ENCODE results near the gene DPP9. TPM values are rescaled to one million over a fixed set of nuclear protein-coding genes. Genes with fewer than 3 reads are reported as not detected.
A peak's percentile ranks its signal among the peaks of the same experiment; 100 is the strongest.

Gene DPP9
- total and polyA plus RNA-seq, 5 donors from 2014 or later = 14.3 to 93.3 (median 17.7) TPM

- DNase-seq = no peak
- no peak overlapping the region for H3K27ac Mint-ChIP-seq
- H3K27me3 Mint-ChIP-seq = peaks cover 22% of the 10 kb centered on the region
- H3K4me3 ChIP-seq (ENCODE audit: low read depth, low read length) = no peak overlapping the region
- H3K9me3 Mint-ChIP-seq = peaks cover 0 to 2% (median 0%) of the 10 kb centered on the region in 7 donors
- no peak overlapping the region for H3K4me3 Mint-ChIP-seq
- no peaks in the 10 kb centered on the region for H3K9me3 ChIP-seq (ENCODE audit: control insufficient read depth in 2 of 2, low read length in 2 of 2)
- no peaks in the 10 kb centered on the region for H3K4me1 Mint-ChIP-seq
- no peaks in the 10 kb centered on the region for H3K27me3 ChIP-seq (ENCODE audit: control insufficient read depth, insufficient read depth, low read length)
- H3K36me3 ChIP-seq (ENCODE audit: control insufficient read depth, insufficient read depth, low read length) = no peaks in the 10 kb centered on the region
- H3K36me3 Mint-ChIP-seq = no peaks in the 10 kb centered on the region
- no peaks in the 10 kb centered on the region for H3K4me1 ChIP-seq (ENCODE audit: control insufficient read depth, insufficient read depth, low read length, poor library complexity, severe bottlenecking)
- no peak overlapping the region for H3K27ac ChIP-seq (ENCODE audit: insufficient read depth, low read length, poor library complexity, severe bottlenecking)
- no peak for ATAC-seq (ENCODE audit: low read depth in 2 of 2)
These were observed 14.4 kb upstream of the DPP9 start for GRCh38 chr19:4737955-4738600.

GRCh38 chr19:4733755-4734345, 10.2 kb upstream of the DPP9 start:
- ATAC-seq (ENCODE audit: low read depth in 2 of 2) (no peak), DNase-seq (no peak)
- peaks cover 0 to 2% (median 0%) of the 10 kb centered on the region in 7 donors for H3K9me3 Mint-ChIP-seq
- no peaks in the 10 kb centered on the region for H3K4me1 ChIP-seq (ENCODE audit: control insufficient read depth, insufficient read depth, low read length, poor library complexity, severe bottlenecking)
- peaks cover 23% of the 10 kb centered on the region for H3K27me3 Mint-ChIP-seq
- H3K27me3 ChIP-seq (ENCODE audit: control insufficient read depth, insufficient read depth, low read length) = no peaks in the 10 kb centered on the region
- H3K4me1 Mint-ChIP-seq = peaks cover 0 to 12% (median 6%) of the 10 kb centered on the region in 4 donors
- no peak overlapping the region for H3K4me3 Mint-ChIP-seq
- no peak overlapping the region for H3K27ac Mint-ChIP-seq
- H3K36me3 Mint-ChIP-seq = no peaks in the 10 kb centered on the region
- H3K9me3 ChIP-seq (ENCODE audit: control insufficient read depth in 2 of 2, low read length in 2 of 2) = no peaks in the 10 kb centered on the region
- H3K4me3 ChIP-seq (ENCODE audit: low read depth, low read length) = no peak overlapping the region
- H3K36me3 ChIP-seq (ENCODE audit: control insufficient read depth, insufficient read depth, low read length) = no peaks in the 10 kb centered on the region
- no peak overlapping the region for H3K27ac ChIP-seq (ENCODE audit: insufficient read depth, low read length, poor library complexity, severe bottlenecking)

- Histone ChIP-seq H3K27ac (ENCODE audit: insufficient read depth, low read length, poor library complexity, severe bottlenecking) (no peak overlapping the region), H3K4me1 (ENCODE audit: control insufficient read depth, insufficient read depth, low read length, poor library complexity, severe bottlenecking) (no peaks in the 10 kb centered on the region), H3K27me3 (ENCODE audit: control insufficient read depth, insufficient read depth, low read length) (no peaks in the 10 kb centered on the region), H3K36me3 (ENCODE audit: control insufficient read depth, insufficient read depth, low read length) (no peaks in the 10 kb centered on the region), H3K4me3 (ENCODE audit: low read depth, low read length) (no peak overlapping the region), H3K9me3 (ENCODE audit: control insufficient read depth in 2 of 2, low read length in 2 of 2) (no peaks in the 10 kb centered on the region)
- H3K36me3 Mint-ChIP-seq = no peaks in the 10 kb centered on the region
- peak overlapping the region; percentile 20 to 84 (median 76) for H3K27ac Mint-ChIP-seq
- ATAC-seq (ENCODE audit: low read depth in 2 of 2) (peak; percentile 83), DNase-seq (peak; percentile 43 to 73 (median 66))
- peaks cover 0 to 2% (median 0%) of the 10 kb centered on the region in 7 donors for H3K9me3 Mint-ChIP-seq
- peaks cover 16% of the 10 kb centered on the region for H3K27me3 Mint-ChIP-seq
- H3K4me3 Mint-ChIP-seq = peak overlapping the region in 2 of 4 donors; percentile 4 to 80
- peaks cover 0 to 12% (median 6%) of the 10 kb centered on the region in 4 donors for H3K4me1 Mint-ChIP-seq
These were observed 9.1 kb upstream of the DPP9 start for GRCh38 chr19:4732680-4733114.

GRCh38 chr19:4730740-4731171, 7.1 kb upstream of the DPP9 start:
- peak; percentile 49 to 61 (median 53) for DNase-seq
- Histone ChIP-seq H3K9me3 (ENCODE audit: control insufficient read depth in 2 of 2, low read length in 2 of 2) (no peaks in the 10 kb centered on the region), H3K36me3 (ENCODE audit: control insufficient read depth, insufficient read depth, low read length) (no peaks in the 10 kb centered on the region), H3K27ac (ENCODE audit: insufficient read depth, low read length, poor library complexity, severe bottlenecking) (no peak overlapping the region), H3K4me1 (ENCODE audit: control insufficient read depth, insufficient read depth, low read length, poor library complexity, severe bottlenecking) (no peaks in the 10 kb centered on the region), H3K4me3 (ENCODE audit: low read depth, low read length) (no peak overlapping the region), H3K27me3 (ENCODE audit: control insufficient read depth, insufficient read depth, low read length) (no peaks in the 10 kb centered on the region)
- H3K27me3 Mint-ChIP-seq = peaks cover 12% of the 10 kb centered on the region
- peak overlapping the region in 2 of 4 donors; percentile 43 to 69 for H3K4me3 Mint-ChIP-seq
- peaks cover 0 to 2% (median 0%) of the 10 kb centered on the region in 7 donors for H3K9me3 Mint-ChIP-seq
- peak overlapping the region in 1 of 3 donors; percentile 60 for H3K27ac Mint-ChIP-seq
- H3K4me1 Mint-ChIP-seq = peaks cover 0 to 12% (median 6%) of the 10 kb centered on the region in 4 donors
- peak; percentile 61 to 65 for ATAC-seq (ENCODE audit: low read depth in 2 of 2)
- no peaks in the 10 kb centered on the region for H3K36me3 Mint-ChIP-seq

- H3K27ac Mint-ChIP-seq = no peak overlapping the region
- H3K36me3 Mint-ChIP-seq = peaks cover 5% of the 10 kb centered on the region
- H3K9me3 ChIP-seq (ENCODE audit: control insufficient read depth in 2 of 2, low read length in 2 of 2) = no peaks in the 10 kb centered on the region
- H3K9me3 Mint-ChIP-seq = peaks cover 0 to 8% (median 1%) of the 10 kb centered on the region in 7 donors
- no peak overlapping the region for H3K4me3 ChIP-seq (ENCODE audit: low read depth, low read length)
- no peaks in the 10 kb centered on the region for H3K4me1 ChIP-seq (ENCODE audit: control insufficient read depth, insufficient read depth, low read length, poor library complexity, severe bottlenecking)
- H3K36me3 ChIP-seq (ENCODE audit: control insufficient read depth, insufficient read depth, low read length) = no peaks in the 10 kb centered on the region
- H3K27me3 Mint-ChIP-seq = peaks cover 24% of the 10 kb centered on the region
- DNase-seq (no peak), ATAC-seq (ENCODE audit: low read depth in 2 of 2) (no peak)
- H3K27me3 ChIP-seq (ENCODE audit: control insufficient read depth, insufficient read depth, low read length) = no peaks in the 10 kb centered on the region
- H3K27ac ChIP-seq (ENCODE audit: insufficient read depth, low read length, poor library complexity, severe bottlenecking) = no peak overlapping the region
- H3K4me3 Mint-ChIP-seq = peak overlapping the region in 1 of 4 donors; percentile 8
- H3K4me1 Mint-ChIP-seq = peaks cover 5 to 25% (median 19%) of the 10 kb centered on the region in 4 donors
These were observed 5.2 kb upstream of the DPP9 start for GRCh38 chr19:4728871-4729270.

- H3K4me3 ChIP-seq (ENCODE audit: low read depth, low read length) = peak overlapping the region; percentile 80
- Mint-ChIP-seq H3K9me3 (peaks cover 0 to 12% (median 2%) of the 10 kb centered on the region in 7 donors), H3K27me3 (peaks cover 16% of the 10 kb centered on the region), H3K4me3 (peak overlapping the region; percentile 90 to 96 (median 94)), H3K27ac (peak overlapping the region; percentile 86 to 97 (median 97)), H3K36me3 (peaks cover 13% of the 10 kb centered on the region), H3K4me1 (peaks cover 5 to 52% (median 22%) of the 10 kb centered on the region in 4 donors)
- no peaks in the 10 kb centered on the region for H3K9me3 ChIP-seq (ENCODE audit: control insufficient read depth in 2 of 2, low read length in 2 of 2)
- H3K36me3 ChIP-seq (ENCODE audit: control insufficient read depth, insufficient read depth, low read length) = peaks cover 22% of the 10 kb centered on the region
- ATAC-seq (ENCODE audit: low read depth in 2 of 2) (no peak), DNase-seq (peak in 1 of 3 donors; percentile 68)
- H3K4me1 ChIP-seq (ENCODE audit: control insufficient read depth, insufficient read depth, low read length, poor library complexity, severe bottlenecking) = peaks cover 23% of the 10 kb centered on the region
- peak overlapping the region; percentile 81 for H3K27ac ChIP-seq (ENCODE audit: insufficient read depth, low read length, poor library complexity, severe bottlenecking)
- no peaks in the 10 kb centered on the region for H3K27me3 ChIP-seq (ENCODE audit: control insufficient read depth, insufficient read depth, low read length)
These were observed 709 bp downstream of the DPP9 start for GRCh38 chr19:4722671-4723594.

- H3K27ac Mint-ChIP-seq = no peak overlapping the region
- H3K27ac ChIP-seq (ENCODE audit: insufficient read depth, low read length, poor library complexity, severe bottlenecking) = no peak overlapping the region
- peaks cover 16% of the 10 kb centered on the region for H3K36me3 Mint-ChIP-seq
- H3K4me1 ChIP-seq (ENCODE audit: control insufficient read depth, insufficient read depth, low read length, poor library complexity, severe bottlenecking) = peaks cover 23% of the 10 kb centered on the region
- ATAC-seq (ENCODE audit: low read depth in 2 of 2) (no peak), DNase-seq (no peak)
- peaks cover 0 to 12% (median 2%) of the 10 kb centered on the region in 7 donors for H3K9me3 Mint-ChIP-seq
- peaks cover 36% of the 10 kb centered on the region for H3K36me3 ChIP-seq (ENCODE audit: control insufficient read depth, insufficient read depth, low read length)
- H3K27me3 ChIP-seq (ENCODE audit: control insufficient read depth, insufficient read depth, low read length) = no peaks in the 10 kb centered on the region
- peaks cover 16% of the 10 kb centered on the region for H3K27me3 Mint-ChIP-seq
- no peaks in the 10 kb centered on the region for H3K9me3 ChIP-seq (ENCODE audit: control insufficient read depth in 2 of 2, low read length in 2 of 2)
- H3K4me1 Mint-ChIP-seq = peaks cover 5 to 56% (median 24%) of the 10 kb centered on the region in 4 donors
- H3K4me3 ChIP-seq (ENCODE audit: low read depth, low read length) = no peak overlapping the region
- peak overlapping the region; percentile 83 to 95 (median 92) for H3K4me3 Mint-ChIP-seq
These were observed 2.4 kb downstream of the DPP9 start for GRCh38 chr19:4721196-4721595.

Data from CD4-positive, CD25-positive, alpha-beta regulatory T cell (primary cell).